ENCODE data around the gene SLC51A.
"Not testable (repeated sequence)": the region's sequence is repeated elsewhere in the genome, so short reads cannot be mapped to it uniquely, and the experiment has no call there.

The SLC51A gene

DNA sequence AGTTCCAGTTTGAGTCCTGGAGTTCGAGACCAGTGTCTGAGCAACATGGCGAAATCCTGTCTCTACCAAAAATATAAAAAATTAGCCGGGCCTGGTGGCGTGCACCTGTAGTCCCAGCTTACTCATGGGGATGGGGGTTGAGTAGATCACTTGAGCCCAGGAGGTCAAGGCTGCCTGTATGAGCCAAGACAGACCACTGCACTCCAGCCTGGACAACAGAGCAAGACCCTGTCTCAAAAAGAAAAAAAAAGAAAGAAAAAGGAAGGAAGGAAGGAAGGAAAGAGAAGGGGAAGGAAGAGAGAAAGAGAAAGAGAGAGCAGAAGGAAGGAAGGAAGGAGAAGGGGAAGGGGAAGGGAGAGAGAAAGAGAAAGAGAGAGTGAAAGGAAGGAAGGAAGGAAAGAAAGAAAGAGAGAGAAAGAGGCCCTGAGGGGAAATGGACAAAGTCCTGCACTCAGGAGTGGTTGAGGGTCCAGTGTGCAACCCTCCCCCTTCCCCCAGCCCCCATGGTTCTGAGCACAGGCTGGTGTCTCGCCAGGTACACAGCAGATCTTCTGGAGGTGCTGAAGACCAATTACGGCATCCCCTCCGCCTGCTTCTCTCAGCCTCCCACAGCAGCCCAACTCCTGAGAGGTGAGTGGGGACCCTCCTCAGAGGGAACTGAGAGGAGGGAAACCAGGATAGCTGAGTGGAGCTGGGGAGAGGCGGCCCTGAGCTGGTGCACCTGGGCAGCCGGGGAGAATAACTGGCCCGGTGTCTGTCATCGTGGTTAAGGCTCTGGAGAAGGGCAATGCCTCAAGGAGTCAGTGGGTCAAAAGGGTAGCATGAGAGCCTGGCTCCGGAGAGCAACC lies 1.2 kb downstream of the SLC51A start:
- DNase-seq = no peak

DNA sequence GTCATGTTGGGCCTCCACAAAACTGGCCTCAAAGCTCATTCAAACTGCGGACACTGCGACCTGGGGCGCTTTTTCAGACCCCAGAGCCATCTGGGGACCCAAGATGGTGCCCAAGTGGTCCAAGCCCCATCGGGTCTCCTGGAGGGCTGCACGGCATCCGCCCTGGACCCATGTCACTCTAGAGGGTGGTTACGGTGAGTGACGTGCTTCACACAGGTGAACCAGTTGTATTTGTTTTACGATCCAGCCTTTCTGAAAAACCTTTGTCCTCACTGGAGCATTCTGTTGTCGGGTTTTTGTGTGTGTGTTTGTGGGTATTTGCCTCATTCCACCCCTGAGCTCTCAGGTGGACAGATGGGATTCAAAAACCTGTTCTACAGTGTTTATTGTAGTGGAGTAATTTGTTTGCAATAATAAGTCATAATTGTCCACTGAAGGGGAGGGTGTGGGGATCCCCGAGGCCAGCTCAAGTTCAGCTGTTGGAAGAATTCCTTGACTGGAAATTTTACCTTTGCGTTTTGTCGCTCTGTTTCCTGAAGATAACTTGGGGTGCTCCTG lies 1.9 kb downstream of the SLC51A start:
- DNase-seq = no peak

DNA sequence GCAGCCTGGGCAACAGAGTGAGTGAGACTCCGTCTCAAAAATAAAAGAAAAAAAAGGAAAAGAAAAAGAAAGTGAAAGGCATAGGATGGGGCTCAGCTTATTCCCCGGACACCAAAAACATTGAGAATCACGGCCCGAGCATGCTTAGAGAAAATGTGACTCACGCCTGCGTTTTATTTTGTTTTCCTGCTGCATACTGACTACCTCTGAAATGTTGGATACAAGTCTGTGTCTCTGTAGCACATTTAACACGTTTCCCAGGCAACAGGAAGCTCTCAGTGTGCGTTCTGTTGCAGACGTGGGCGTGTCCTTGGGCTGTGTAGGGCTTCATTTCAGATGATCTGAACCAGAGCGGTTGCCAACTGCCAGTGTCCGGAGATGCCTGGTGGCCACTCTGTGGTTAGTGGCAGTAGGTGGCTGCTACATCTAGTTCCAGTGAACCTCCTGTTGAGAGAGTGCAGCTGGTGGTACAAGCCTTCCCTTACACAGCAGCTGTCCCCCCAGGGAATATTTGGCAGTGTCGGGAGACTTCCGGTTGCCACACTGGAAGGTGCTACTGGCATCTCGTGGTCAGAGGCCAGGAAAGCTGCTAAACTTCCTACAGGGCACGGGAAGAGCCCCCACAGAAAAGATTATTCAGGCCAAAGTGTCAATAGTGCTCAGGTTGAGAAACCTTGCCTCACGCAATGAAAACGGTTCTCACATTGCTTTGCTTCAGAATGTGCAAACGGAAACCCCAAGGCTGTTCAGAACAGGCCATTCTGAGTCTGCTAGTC lies 3.0 kb downstream of the SLC51A start:
- DNase-seq = peak; percentile 29

DNA sequence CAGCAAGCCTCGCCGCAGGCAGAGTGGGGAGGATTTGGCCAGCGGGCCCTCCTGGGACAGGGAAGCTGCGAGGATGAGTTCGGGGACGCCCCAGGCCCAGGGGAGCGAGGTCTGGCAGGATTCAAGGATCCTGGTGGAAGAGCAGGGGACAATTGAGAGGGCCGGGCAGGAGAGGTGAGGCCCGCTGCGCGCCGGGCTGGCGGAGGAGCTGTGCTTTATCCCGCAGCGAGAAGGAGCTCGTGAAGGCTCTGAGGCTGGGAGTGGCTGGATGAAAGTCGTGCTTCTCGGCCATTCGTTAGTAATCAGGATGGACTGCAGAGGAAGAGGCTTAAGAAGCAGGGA lies 3.6 kb downstream of the SLC51A start:
- DNase-seq = no peak

DNA sequence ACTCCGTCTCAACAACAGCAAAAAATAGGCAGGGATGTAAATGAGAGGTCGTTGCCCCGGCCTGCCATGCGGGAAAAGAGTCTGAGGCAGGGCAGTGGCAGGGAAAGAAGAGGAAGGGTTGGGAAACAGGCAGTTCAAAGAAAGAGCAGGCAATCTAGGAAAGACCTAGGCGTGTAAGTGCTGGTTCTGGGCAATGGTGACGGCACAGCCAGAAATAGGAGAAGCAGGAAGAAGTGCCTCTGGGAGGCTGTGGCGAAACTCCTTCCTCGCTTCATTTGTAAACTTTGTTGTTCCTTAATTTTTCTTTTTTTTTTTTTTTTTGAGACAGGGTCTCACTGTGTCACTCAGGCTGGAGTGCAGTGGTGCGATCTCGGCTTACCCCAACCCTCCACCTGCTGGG lies 4.3 kb downstream of the SLC51A start:
- no peak for DNase-seq

DNA sequence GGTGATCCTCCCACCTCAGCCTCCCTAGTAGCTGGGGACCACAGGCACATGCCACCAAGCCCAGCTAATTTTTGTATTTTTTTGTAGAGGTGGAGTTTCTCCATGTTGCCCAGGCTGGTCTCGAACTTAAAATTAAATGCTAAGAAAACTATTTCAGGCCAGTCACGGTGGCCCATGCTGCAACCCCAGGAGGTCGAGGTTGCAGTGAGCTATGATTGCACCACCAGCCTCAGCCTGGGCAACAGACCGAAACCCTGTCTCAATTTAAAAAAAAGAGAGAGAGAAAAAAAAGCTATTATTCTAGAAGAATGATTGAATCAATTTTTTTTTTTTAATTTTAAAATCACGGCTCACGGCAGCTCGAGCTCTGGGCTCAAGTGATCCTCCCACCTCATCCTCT lies 4.7 kb downstream of the SLC51A start:
- no peak for DNase-seq

DNA sequence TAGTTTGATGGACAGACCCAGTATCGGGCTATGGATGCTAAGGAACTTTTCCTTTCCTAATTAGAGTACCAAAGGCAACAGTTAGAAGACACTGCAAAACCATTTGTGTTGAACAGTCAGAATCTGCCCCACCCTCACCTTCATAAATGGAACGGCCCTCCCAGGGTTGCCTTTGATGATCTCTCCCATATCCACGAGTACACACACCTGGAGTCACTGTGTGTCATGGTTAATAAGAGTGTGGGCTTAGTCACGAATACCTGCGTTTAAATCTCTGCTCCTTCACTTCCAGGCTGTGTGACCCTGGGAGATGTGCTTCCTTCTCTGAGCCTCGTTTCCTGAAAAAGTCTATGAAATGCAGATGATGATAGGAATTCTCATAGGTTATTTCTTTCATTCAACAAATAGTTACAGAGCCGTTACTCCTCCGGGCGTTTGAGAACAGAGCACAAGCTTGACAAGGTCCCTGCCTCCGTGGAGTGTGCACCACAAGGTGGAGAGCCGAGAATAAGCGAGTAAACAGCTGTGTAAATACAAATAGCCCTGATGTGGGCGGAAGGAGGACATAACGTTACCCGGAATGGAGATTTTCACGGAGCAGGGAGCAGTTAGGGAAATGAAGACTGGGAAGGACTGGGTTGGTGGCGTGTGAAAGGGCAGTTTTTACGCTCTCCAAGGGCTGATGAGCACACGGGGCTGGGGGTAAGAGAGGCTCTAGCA lies 6.7 kb downstream of the SLC51A start:
- no peak for DNase-seq

DNA sequence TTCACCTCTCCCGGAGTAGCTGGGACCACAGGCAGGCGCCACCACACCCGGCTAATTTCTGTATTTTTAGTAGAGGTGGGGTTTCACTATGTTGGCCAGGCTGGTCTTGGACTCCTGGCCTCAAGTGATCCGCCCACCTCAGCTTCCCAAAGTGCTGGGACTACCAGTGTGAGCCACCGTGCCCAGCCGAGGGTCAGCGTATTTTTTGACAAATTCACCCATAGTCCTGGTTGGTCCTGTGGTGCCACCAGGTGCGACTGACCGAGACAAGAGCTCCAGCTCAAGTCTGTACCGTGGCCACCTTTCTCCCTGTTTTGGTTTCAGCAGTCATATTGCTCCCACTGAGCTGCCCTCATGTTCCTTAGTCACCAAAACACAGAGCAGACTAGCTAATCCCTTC lies 8.8 kb downstream of the SLC51A start:
- no peak for DNase-seq

DNA sequence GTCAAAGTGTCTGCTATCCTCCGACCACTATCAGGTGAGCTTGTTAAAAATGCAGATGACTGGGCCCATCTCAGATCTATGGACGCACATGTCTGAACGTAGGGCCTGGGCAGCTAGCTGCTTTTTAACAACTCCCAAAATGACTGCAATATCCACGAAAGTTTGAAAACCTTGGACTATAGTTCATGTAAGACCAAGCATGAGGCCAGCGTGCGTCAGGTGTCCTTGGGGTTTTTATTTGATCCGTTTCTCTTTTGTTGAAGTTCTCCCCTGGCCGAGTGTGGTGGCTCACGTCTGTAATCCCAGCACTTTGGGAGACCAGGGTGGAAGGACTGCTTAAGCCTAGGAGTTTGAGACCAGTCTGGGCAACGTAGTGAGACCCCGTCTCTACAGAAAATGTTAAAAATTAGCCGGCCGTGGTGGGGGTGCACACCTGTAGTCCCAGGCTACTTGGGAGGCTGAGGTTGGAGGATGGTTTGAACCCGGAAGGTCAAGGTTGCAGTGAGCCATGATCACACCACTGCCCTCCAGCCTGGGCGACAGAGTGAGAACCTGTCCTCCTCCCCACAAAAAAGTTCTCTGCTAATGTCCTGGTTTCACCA lies 9.5 kb downstream of the SLC51A start:
- no peak for DNase-seq

DNA sequence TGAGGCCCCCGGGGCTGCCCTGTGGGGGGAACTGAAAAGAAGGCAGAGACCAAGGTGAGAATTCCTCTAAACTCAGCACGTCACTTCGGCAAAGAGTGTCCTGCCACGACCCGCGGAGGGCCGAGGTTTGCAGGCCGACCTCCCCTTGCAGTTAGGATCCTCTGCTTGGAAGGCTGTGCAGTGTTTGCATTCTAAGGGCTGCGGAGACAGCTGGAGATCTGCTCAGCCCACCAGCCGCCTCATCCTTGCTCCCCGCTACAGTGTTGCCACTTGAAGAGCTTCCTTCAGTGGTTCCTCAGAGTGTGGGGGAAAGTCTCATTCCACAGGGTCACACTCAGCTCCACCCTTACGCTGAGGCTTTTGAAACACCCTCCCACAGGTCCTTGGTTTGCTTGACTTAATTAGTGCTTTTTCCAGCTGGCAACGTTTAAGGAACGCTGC lies 10.8 kb downstream of the SLC51A start:
- no peak for DNase-seq

DNA sequence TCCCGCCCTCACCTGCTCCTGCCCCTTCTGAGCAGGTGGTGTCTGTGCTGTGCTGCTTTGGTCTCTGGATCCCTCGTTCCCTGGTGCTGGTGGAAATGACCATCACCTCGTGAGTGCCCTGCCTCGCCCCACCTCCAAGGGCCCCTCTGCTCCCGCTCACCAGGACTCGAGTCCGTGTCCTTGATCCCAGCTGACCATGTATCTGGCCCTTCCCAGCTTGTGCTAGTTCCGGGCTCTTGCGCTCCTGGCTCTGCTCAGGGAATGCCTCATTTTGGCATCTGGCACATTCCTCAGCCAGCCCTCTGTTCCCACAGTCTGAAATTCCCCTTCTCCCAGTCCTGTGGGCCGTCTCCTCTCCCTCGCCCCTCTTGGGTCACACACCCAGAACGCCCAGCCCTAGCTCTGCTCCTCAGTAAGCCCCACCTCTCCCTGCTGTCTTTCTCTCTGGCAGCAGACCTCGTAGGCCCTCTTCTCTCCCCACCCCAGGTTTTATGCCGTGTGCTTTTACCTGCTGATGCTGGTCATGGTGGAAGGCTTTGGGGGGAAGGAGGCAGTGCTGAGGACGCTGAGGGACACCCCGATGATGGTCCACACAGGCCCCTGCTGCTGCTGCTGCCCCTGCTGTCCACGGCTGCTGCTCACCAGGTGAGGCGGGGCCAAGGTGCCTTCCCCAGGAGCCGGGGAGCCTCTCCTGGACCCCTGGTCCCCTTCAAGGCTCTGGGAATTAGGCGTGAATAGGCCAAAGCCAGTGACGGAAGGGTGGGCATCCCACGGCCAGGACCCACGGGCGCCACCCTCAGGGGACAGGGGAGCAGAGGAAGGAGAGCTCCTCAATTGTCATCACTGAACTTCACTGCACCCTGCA lies 11.5 kb downstream of the SLC51A start:
- no peak for DNase-seq

DNA sequence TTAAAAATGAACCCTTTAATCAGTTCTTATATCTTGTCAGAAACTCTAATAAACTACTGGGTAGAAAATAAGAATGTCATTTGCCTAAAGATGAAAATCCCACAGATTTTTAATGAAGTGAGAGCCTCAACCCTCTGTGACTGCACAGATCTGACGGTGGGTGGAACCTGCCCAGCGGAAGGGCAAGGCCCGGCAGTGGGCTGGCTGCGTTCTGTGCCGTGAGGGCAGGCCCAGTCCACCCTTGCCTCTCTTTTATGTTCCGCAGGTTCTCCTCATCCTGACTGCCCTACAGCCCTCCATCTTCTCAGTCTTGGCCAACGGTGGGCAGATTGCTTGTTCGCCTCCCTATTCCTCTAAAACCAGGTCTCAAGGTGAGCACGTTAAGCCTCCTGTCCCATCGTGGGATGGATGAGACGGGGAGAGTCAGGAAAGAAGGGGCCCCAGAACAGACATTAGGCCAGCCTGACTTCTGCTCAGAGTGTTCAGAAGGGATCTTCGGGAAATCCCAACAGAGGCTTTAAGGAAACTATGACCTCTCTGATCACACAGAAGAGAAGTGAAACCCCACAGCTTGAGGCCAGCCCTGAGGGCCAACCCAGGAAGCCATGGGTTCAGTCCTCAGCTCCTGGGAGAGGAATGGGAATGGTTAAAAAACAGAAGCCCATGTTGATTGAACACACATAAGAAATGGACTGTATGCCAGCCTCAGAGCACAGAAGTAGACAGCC lies 16.0 kb downstream of the SLC51A start:
- no peak for DNase-seq

DNA sequence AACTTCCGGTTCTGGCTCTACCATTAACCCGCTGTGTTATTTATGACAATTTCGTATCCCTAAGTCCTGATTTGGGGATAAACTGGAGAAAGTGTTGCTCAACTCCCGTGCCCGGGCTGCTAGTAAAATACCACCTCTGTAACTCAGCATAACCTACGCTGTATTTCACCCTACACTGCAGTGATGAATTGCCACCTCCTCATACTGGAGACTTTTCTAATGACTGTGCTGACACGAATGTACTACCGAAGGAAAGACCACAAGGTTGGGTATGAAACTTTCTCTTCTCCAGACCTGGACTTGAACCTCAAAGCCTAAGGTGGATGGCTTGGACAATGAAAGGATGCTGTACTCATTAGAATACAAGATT lies 16.5 kb downstream of the SLC51A start:
- no peak for DNase-seq

DNA sequence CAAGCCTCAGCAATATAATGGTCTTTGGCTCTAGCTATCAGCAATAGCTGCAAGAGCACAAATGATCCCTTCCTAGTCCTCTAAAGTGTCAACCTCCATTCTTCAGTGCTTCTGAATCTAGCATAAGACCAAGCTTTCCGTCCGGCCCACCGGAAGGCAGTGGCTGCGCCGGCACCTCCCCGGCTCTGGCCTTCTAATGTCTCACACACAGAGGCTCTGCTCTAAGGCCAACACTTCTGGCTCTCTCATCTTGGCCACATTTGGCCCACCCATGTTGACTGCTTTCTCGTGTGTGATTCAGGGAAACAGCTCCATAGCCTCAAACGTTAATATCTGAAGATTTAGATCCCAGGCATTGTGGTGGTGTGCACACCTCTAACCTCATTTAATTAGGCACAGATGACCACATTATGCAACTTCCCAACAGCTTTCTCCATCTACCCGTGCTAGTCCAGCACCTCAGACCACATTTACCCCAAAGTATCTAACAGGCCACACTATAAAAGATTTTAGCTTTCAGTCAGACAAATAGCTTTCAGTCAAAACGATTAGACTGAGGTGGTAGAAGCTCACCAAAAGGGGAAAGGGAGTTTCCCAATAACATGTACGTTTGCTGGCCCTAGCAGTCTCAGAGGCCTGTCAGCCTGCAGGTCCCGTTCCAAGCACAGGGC lies 19.3 kb downstream of the SLC51A start:
- no peak for DNase-seq

DNA sequence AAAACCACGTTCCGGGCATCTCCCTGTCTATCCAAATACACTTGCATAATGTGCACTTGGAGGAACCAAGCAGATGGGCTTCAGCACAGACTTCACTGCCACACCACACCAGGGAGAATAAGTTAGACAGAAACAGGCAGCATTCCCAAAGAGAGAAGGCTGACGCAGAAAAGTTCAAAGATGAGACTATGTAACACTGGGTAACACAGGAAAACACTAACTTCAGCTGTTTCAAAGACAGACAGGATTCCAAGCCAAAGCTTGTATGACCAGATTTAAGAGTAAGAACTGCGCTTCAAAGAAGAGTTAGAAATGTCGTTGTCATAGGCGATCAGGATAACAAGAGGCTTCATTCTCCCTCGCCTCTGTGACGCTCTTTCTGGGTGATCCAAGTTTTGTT lies 19.9 kb downstream of the SLC51A start:
- no peak for DNase-seq

DNA sequence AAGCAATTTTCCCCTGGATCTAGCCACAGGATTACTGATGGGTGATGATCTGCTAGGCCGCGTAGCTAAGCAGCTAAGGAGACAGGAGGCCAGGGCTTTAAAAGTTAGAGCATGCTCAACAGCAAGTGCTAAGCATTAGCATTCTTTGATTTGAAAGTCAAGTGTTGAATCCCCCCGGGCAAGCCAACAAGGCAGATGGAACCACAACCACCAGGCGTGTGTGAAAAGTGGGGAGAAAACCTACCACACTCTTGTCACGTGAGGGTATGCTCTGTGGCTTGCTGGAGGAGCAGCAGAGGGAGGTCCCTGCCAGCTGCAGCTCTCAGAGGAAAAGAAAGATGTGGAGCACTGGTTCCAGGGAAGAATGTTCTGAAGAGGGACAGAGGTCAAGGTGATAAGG lies 20.9 kb downstream of the SLC51A start:
- DNase-seq = no peak

DNA sequence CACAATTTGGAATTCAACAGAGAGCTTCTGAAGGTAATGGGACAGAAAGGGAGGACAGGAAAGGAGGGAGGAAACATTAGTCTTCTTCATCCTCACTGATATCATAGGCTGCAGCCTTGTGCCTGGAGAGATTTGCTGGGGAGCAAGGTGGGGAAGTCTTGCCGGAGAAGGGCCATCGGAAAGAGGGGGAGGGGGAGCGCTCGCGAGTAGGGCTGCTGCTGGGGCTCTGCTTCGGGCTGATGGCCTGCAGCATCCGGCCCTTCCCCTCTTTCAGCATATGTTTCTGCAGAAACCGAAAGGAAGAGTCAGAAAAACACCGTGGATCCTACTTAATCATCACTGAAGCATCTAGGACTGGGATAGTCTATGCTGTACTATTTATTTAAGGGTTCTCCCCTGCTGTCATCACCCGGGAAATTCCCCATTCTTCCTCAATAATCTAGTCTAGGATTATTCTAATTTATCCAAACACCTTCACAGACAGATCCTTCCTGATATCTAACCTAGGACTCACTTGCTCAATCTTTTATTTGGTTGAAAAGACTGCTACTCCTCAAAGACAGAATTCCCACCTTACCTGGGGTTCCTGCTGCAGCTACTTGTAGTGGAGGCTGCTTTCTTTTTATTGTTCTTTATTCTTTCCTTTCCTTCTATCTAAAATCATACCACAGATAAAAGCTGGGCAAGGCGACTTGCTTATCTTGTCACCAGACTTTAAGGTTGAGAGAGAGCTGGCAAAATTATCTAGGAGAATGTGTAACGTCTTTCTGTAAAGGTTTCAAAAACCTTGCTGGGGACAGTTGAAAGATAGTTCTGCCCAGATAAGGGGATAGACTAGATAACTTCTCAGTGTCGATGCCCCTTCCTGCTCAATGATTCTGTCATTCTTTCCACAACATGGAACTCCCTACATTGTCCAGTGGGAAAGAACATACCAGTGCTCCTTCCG lies 22.6 kb downstream of the SLC51A start:
- DNase-seq = no peak

DNA sequence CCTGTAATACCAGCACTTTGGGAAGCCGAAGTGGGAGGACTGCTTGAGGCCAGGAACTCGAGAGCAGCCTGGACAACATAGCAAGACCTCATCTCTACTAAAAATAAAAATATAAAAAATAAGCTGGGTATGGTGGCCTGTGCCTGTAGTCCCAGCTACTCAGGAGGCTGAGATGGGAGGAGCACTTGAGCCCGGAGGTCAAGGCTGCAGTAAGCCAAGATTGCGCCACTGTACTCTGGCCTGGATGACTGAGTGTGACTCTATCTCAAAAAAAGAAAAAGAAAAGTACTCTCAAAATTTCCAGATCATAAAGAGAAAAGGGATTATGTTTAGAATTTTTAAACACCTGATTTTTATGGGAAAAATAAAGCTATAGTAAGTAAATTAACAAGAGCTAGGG lies 24.1 kb downstream of the SLC51A start:
- DNase-seq = no peak

DNA sequence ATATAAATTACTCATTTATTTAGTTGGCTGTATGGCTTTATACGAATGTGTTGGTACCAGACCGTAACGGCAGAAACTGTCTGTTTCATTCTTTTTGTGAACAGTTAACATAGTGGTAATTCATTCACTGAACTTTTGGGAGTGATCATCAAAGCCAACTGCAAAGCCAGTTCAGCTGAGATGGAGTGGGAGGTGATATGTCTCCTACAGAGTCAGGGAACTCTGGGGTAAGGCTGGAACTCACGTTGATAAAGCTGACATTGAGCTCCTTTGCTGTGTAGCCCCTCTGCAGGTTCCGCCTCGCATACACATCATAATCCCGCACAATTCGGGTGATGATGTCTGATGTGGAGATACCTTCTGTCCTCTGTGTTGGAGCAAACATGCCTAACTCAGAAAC lies 25.4 kb downstream of the SLC51A start:
- no peak for DNase-seq

DNA sequence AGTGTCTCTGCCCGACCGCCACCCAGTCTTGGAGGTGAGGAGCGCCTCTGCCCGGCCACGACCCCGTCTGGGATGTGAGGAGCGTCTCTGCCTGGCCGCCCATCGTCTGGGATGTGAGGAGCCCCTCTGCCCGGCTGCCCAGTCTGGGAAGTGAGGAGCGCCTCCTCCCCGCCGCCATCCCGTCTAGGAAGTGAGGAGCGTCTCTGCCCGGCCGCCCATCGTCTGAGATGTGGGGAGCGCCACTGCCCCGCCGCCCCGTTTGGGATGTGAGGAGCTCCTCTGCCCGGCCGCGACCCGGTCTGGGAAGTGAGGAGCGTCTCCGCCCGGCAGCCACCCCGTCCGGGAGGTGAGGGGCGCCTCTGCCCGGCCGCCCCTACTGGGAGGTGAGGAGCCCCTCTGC lies 27.8 kb downstream of the SLC51A start:
- not testable (repeated sequence) for DNase-seq

All from NCI-H2081 treated with DMSO at 0.1 percent for 48 hours (cell line).